Left kidney (tissue), 2 donors: Measurements from ENCODE around the gene STK17A. TPM values are rescaled to one million over a fixed set of nuclear protein-coding genes. Genes with fewer than 3 reads are reported as not detected.

Experiments
- DNase-seq: peaks from one replicate; pipeline ENCODE4 v3.0.0-alpha.2; 2013
- polyA plus RNA-seq: library from polyadenylated mRNA; unstranded; fragments of 120-200 nt; gene quantifications from one replicate; pipeline ENCODE4 v1.2.1, GENCODE V29; 2013; ENCODE audit not compliant: insufficient read length

Gene STK17A
- polyA plus RNA-seq, 1 donor, result 29.0 TPM

DNA sequence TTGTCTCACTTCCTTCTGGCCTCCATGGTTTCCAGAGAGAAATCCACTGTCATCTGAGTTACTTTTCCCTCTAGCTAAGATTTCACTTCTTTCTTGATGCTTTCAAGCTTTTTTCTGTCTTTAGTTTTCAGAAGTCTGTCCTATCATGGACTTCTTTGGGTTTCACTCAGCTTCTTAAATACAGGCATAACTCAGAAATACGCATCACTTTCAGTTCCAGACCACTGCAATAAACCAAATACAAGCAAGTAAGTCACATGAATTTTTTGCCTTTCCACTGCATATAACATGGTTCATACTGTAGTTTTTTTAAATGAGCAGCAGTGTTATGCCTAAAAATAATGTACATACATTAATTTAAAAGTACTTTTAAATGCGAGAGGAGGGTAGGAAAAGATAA lies 48.7 kb downstream of the STK17A start:
- no peak for DNase-seq

DNA sequence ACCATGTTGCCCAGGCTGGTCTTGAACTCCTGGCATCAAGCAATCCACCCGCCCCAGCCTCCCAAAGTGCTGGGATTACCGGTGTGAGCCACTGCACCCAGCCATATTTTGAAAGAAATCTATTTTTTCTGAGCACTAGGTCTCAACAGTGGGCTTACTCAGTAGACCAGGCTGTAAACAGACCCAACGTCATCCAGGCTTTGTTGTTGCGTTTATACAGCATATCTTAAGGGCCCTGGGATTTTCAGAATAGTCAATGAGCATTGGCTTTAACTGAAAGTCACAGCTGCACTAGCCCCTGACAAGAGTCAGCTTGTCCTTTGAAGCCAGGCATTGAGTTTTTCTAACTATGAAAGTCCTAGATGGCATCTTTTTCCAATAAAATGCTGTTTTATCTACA lies 49.8 kb downstream of the STK17A start:
- DNase-seq, result no peak

DNA sequence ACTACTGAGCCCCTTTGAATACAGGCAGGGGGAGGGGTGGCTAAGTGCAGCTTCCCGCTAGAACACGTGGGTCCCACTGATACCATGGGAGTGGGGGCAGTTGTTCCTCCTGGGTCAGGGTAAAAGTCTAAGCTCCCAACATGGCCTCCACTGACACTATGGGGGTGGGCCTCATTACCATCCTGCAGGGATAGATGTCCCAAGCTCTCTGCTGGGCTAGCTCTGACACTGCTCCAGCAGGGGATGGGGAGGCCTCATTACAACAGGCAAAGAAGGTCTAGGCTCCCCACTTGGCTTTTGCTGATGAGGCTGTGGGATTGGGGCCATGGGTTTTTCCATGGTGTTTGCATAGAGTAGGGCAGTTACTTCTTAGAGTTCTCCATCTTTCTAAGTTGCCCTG lies 51.5 kb downstream of the STK17A start:
- no peak for DNase-seq

DNA sequence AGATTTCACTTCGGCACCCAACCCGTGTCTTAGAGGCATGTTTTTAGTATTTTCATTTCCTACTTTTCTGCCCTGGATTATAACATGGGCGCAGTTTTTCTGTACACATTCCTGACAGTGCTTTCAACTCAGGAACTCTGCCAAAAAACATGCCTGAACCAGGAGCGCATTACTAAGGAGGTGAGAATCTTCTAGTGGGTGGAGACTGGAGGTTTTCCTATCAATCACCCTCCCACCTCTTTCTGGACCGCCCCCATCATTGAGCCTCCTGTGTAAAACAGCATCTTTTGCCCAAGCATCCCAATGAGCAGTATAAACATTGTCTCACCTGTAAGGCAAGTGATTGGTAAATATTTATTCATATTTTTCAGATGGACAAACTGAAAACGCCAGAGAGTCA lies 53.2 kb downstream of the STK17A start:
- DNase-seq, result no peak

DNA sequence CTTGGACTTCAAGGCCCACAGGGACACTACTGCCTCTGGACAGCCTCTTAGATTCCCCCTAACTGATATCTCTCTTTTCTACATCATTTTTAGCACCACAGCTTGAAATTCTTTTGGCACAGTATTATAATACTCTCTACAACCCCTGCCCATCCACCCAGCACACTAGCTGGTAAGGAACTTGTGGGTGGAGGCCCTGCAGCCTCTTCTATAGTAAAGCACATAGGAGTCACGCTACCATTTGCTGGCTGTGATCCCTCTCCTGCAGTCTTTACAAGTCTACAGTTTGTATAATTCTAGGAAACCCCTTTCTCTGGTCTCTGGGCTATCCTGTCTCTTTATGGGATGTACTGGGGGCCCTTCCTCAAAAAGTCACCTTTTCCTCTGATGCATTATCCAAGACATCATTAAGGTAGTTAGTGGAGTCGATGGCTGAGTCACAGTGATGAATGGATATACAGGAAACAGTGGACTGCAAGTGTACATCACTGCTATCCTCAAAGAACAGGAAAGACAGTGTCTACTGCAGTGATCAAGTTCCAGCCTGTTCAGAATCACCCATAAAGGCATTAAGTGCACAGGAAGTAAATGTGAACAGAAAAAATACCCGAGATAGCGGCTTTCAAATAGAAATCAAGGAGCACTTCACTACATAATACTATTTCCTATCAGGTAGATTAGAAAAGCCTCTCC lies 54.4 kb downstream of the STK17A start:
- DNase-seq, result no peak

DNA sequence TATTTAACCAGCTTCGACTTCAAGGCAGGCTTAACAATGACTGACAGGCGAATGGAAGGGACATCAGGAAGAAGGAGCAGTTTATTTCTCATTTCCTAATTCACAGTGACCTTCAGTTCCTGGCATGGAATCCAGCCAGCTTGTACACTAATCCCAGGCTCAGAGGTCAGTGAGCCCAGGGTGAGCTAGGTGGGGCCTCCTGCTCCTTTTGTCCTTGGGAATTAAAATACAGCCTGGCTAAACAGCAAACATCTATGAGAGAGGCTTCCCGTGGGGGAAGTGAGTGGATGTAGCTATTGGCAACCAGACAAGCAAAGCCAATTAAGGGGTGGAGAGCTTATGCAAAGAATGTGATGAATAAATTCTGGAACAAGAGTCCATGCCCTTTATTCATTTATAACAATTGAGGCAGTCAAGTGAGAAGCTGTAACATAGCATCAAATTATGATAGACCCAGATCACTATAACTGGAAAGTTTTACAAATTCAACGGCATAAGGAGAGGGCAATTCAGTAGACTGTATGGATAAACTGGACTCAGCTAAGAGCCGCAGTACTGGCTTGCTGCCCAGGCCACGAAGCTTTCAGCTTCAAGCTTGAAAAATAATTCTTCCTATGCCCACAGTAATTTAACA lies 57.1 kb downstream of the STK17A start:
- DNase-seq, result peak; percentile 43

DNA sequence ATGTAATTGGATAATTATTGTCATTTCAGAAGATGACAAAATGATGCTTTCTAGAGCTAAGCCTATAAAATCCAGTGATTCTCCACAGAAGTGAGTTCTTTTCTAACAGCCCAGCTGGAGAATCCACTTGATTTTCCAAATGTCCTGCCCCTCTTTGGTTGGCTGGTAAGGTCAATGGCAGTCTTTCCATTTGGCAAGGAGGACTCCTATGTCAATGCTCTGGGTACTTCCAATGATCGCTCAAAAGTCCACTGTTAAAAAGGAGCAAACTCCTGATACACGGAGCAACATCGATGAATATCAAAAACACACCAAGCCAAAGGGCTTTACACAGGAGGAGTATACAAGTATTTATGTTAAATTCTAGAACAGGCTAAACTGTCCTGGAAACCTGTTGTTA lies 57.8 kb downstream of the STK17A start:
- DNase-seq, result no peak

DNA sequence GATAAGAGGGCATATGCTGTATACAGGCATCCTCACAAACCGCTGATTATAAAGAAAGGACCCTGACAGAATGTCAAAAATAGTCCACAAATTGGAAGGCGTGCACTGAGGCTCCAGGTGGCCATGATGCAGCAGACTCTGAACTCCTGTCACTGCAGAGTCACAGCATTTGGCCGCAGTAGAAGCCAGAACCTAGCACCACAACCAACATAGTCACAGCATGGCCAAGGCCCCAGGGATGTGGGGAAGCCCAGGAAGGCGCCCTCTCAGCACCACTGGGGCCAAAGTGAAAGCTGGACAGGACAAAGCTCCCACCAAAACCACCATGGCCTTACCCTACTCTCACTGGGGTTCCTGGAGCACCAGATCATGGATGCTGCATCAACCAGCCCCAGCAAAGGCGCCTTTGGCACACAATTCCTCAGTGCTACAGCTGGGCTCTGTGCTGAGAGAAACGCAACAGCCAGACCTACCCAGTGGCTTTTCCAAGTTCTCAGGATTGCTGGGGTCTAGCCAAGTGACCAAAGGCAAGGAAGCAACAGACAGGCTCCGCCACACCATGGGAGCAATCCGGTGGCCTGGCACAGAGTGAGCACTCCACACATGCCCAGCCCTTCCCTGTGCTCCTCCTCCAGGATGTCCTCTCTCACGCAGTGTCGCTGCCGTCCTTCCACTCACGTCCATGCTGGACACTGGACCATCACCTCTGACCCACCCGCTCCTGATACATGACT lies 60.2 kb downstream of the STK17A start:
- DNase-seq, result no peak

DNA sequence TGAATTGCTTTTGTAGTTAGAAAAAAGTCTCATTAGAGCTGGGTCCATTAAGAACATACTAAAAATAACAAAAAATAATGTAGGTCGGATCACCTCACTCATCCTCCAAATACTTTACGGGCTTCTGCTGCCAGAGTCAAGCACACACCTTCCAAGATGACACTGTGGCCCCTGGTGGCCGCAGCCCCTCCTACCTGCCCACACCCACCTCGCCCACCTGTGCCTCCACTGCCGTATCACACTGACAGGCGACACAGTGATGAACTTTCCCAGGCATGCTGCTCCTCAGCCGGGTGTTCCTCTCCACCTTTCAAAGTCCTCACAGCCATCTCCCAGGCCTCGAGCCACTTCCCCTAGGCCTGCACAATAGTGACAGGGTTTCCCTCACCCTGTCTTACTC lies 60.9 kb downstream of the STK17A start:
- no peak for DNase-seq

DNA sequence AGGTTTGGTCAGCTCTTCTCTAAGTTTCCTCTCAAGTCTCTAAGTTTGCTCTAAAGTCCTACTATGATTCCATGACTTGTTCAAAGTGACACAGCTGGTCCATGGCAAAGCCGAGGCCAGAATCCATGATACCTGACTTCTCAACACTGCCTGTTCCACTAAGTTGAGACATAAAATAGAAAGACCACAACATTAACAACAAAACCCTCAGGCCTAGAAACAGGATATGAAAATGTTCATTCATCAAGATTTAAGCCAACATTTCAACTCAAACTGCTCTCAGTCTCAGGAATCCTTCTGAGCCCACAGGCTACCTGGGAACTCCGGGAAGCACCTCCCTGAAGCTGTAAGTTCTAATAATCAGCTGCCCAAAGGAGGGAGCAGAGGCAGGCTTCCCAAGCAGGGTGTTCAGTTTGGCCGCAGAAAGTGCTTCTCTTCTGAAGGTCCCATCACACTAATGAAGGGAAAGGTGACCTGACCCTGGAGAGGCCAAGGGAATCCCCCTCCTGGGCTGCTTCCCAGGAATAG lies 62.9 kb downstream of the STK17A start:
- no peak for DNase-seq

DNA sequence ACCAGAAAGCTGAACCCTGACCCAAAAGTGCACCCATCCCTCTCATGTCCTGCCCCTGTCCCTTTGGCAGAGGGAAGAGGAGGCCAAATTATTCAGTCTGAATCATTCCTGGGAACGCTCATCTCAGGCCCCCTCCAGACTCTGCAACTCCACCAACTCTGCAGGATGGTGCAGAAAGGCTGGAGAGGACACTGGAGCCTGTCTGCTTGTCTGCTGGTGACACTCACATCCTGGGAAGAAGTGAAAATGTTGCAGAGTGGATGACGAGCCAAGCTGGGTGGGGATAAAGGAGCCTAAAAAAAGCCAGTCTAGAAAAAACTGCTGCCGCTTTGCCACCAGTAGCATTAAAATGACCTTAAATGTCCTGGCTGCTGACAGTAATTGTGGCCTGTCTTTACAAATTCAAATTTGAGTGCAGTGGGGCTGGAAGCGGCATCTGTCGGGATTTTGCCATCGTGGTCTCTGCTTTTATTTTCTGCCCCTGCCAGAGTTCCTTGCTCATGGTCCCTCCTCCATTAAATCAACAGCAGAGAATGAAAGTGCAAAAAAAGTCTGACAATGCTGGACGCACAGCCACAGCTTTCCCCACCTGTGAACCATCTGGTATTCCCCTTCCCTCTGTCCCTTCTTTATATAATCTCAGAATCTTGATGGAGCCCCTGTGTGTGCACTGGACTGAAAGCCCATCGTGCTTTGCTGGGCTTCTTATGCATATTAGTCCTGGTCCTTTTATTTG lies 63.9 kb downstream of the STK17A start:
- no peak for DNase-seq

DNA sequence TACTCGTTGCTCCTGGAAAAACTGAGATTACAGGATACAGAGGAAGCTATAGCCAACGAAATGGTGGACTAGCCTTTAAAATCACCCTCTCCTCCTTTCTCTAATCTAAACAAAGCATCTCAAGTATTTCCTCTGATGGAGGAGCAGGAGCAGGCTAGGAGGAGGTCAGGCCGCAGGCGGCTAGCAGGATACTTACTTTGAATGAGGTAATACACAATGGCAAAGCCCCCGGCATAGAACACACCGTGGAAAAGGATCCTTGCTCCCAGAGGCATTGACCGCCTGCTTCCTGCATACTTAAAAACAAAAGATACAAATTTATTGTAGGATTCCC lies 64.4 kb downstream of the STK17A start:
- no peak for DNase-seq

DNA sequence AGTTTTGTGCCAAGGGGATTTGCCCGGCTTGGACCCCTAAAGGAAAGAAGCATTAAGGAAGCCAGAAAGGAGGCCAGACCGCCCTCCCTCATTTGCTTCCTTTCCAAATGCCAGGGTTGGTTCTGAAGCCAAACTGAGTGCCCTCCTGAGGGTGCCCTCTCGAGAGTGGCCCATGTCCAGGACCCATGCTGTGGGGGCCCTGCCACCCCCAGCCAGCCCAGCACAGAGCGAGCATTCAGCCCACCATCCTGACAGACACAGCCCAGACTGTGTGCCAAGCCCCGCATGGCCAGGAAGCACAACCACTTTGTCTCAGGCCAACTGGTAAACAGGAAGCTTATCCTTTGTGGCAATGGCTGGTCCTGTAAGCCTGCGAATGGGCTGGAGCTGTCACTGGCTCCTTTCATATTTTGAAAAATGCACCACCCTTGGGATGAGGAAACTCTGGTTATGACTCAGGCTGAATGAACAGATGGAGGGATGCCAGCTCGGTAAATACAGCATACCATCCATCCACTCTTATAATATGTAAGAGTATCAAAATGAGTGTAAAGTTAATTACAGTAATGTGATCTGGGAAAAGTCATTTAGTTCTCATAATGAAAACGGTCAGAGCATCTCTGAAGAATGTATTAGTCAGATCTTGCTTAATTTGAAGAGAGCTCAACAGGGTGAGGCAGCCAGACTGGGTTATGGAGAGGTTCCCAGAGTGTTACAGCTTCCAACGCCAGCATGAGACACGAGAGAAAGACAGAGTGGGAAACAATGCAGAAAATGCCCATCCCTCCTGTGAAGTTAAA lies 65.0 kb downstream of the STK17A start:
- DNase-seq, result no peak

DNA sequence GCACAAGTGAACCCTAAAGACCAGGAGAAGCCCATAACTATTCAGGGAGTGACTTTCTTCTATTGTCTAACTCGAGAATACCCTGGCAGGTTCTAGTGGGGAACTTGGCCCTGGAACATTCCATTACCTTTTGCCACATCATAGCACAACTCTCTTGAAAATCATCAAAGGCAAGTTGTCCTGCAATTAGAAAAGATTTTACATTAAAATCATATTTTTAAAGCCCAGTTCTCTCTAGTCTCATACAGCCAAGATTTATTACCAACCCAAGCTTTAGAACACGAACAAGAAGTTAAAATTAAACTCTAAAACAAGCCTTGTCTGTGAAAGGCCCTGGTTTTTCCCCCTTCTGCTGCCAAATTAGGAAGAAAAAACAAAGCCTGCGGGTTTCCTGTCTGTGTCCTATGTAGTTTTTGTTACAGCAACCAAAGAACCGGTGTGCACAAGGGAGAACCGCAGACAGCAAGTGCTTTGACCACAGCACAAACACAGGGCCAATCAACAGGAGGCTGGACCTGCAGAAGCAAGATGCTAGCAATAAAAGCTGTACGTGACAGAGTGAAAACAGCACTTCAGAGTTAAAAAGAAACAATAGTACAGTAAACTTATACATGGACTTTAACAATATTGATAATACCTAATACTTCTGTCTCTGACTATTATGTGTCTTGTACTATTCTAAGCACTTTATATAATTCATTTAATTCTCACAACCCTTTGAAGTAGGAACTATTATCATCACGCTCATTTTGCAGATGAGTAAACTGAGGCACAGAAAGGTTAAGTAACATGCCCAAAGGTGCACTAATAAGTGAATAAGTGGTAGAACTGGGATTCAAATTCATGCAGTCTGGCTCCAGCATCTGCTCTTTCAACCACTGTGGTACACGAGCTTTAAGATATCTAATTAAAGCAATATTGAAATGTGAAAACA lies 65.8 kb downstream of the STK17A start:
- DNase-seq, result no peak

DNA sequence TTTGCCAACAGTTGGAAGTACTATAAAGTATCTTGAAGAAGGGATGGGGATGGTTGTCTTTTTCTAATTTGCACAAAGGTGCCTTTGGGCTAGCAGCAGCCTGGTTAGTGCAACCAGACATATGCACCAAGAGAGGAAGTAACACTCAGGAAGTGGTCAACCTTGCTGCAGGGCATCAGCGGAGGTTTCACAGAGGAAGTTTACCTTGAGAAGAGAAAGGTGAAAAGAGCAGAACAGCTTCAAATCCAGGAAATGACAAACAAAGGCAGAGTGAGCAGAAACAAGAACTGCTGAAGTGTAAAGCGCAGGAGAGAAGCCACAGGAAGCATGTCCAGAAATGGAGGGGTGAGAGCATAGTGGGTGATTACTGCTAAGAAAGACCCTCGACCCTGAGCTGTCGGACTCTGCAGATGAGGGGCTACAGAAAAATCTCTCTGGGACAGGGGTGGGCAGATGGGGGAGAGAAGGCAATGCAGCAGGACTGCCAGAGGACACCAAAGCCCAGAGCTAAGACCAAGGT lies 66.9 kb downstream of the STK17A start:
- no peak for DNase-seq

DNA sequence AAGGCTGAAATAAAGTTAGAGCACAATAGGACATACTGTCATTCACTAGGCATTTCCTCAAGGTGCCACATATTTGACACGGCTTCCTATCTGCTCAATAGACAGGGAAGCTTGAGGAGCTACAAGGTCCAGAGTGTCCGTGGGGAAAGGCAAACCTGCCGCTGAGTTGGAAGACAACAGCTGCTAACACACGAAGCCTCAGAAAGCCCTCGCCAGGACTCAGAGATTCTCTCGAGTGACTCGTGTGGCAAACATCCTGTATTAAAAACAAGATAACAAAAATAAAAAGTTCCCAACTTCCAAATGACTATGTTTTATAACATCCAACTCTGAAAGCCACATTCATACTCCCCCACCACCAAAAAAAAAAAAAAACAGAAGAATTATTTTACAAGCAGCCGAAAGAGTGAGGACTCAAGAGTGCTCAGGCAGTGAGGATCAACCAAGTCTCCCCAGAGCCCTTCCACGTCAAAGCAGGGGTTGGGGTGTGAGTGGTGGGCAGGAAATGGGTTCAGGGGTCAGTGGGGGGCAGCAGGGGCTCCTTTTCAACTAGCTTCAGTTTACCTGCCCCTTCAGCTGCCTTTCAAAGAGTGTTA lies 67.6 kb downstream of the STK17A start:
- DNase-seq, result no peak

DNA sequence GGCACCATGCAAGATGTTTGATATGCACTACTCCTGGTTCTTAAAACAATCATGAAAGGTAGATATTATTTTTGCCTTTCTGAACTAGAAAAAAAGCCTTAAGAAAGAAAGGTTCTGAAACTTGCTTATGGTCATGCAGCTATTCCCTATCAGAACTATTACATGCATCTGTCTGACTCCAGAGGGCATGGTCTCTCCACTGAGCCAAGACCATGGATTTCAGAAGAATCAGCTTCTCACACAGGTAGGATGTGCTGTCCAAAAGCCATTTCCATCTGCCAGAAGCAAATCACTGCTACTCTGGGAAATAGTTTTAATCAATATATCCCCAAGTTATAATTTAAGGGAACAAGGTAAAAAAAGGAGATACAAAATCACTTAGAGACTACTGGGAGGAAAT lies 69.5 kb downstream of the STK17A start:
- no peak for DNase-seq

DNA sequence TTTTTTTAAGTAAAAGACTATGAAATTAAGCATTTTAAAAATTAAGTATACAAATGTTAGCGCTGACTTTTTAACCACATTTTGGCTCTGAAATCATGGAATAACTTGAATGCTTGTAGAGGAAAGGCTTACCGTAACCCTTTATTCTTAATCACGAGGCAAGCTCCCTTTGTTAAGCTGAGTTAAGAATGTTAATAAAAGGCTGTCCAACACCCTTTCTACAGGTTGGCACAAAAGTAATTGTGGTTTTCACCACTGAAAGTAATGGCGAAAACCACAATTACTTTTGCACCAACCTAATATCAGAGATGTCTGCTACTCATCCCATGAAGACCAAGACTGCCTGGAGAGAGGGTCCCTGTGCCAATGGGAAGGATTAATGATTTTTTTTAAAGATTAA lies 70.6 kb downstream of the STK17A start:
- no peak for DNase-seq

DNA sequence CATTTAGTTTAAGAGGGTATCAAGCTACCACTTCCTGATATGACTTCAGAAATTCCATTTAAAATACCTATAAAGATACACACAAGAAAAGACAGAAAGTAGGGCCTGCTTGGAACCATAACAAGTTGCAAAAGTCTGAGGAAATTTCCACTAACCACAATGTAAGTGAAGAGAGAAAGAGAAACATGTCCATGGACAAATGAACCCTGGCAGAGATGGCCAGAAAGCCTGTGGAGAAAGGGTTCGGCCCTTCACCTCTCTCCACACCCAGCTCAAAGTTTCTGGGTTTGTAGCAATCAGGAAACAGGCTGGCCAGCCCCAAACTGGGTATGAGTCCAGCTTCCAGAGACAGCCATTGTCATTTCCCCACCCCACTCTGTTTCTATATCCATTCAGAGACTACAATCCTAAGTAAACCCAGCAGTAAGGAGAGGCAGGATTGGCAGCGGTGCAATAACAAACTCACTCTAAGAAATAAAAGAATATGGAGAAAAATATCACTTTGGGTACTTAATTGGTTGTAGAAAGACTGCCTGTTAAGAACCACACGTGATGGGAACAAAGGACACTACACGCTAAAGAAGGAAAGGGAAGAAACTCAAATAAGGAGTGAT lies 71.1 kb downstream of the STK17A start:
- DNase-seq, result no peak

DNA sequence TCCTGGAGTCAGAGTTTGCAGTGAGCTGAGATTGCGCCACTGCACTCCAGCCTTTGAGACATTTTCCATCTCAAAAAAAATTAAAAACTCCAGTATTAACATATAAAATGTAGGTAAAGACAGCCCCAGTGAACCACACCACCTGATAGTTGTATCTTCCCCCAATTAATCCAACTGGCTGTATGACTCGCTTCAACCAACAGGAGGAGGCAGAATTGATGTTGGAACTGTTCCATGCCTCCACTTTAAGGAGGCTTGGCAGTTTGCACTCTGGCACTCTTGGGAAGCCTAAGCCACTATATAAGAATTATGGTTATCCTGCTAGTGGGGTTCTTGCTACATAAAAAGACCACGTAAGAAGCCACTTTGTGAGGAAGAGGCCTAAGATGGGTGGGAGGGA lies 72.7 kb downstream of the STK17A start:
- no peak for DNase-seq
